Measurements from ENCODE around the gene ATXN1.

The ATXN1 gene

GRCh38 chr6:16249971-16250370 lies 511.3 kb downstream of the ATXN1 start:
- DNase-seq (ENCODE audit: low read depth), result no peak
